Measurements from ENCODE around the gene TMTC2. TPM values are rescaled to one million over a fixed set of nuclear protein-coding genes. Genes with fewer than 3 reads are reported as not detected.

TMTC2 gene
- total and polyA plus RNA-seq, 2 experiments from 2014 or later, result 1.5 to 12.0 TPM

GRCh38 chr12:82961835-82962234 is 275.1 kb downstream of the TMTC2 start:
- Histone ChIP-seq H3K36me3 (replicated peaks; ENCODE audit: insufficient read depth, low read depth) (no peaks in the 10 kb centered on the region), H2AFZ (no peak overlapping the region), H3K4me1 (ENCODE audit: insufficient read depth) (no peaks in the 10 kb centered on the region), H3K4me3 (no peak overlapping the region), H3K79me2 (no peaks in the 10 kb centered on the region), H3K27ac (no peak overlapping the region), H3K9me3 (ENCODE audit: low read depth) (no peaks in the 10 kb centered on the region), H3K27me3 (no peaks in the 10 kb centered on the region), H3K4me2 (no peak overlapping the region), H4K20me1 (ENCODE audit: insufficient read depth, poor library complexity, severe bottlenecking) (no peaks in the 10 kb centered on the region), H3K9me2 (replicated peaks; ENCODE audit: insufficient read depth) (no peaks in the 10 kb centered on the region)
- TF ChIP-seq EZH2phosphoT487 (IDR thresholded peaks at IDR 0.05; ENCODE audit: low read depth, severe bottlenecking, unreplicated experiment), result no peak
- TF ChIP-seq EZH2 (IDR thresholded peaks at IDR 0.05; ENCODE audit: borderline replicate concordance), result no peak
- TF ChIP-seq CTCF (IDR thresholded peaks at IDR 0.05; ENCODE audit: poor library complexity), result no peak
- WGBS (ENCODE audit: low lambda C conversion rate, missing lambda C conversion rate), result 96% methylated on average over 2 of the region's 2 CpGs
- DNase-seq (ENCODE audit: low spot score), result no peak

GRCh38 chr12:82963956-82964355 is 277.2 kb downstream of the TMTC2 start:
- H3K4me3 ChIP-seq, result no peak overlapping the region
- H3K9me2 ChIP-seq (replicated peaks; ENCODE audit: insufficient read depth), result no peaks in the 10 kb centered on the region

GRCh38 chr12:82964446-82964845 is 277.7 kb downstream of the TMTC2 start:
- H3K79me2 ChIP-seq, result no peaks in the 10 kb centered on the region
- H2AFZ ChIP-seq, result no peak overlapping the region
- no peaks in the 10 kb centered on the region for H3K9me3 ChIP-seq (ENCODE audit: low read depth)
- no peak overlapping the region for H3K27ac ChIP-seq
- H4K20me1 ChIP-seq (ENCODE audit: insufficient read depth, poor library complexity, severe bottlenecking), result no peaks in the 10 kb centered on the region
- no peaks in the 10 kb centered on the region for H3K4me1 ChIP-seq (ENCODE audit: insufficient read depth)
- WGBS (ENCODE audit: low lambda C conversion rate, missing lambda C conversion rate), result 55% methylated on average over 3 of the region's 3 CpGs
- H3K4me3 ChIP-seq, result no peak overlapping the region
- TF ChIP-seq CTCF (IDR thresholded peaks at IDR 0.05; ENCODE audit: poor library complexity), result no peak
- TF ChIP-seq EZH2 (IDR thresholded peaks at IDR 0.05; ENCODE audit: borderline replicate concordance), result no peak
- no peak for TF ChIP-seq EZH2phosphoT487 (IDR thresholded peaks at IDR 0.05; ENCODE audit: low read depth, severe bottlenecking, unreplicated experiment)
- peak overlapping the region; percentile 4 for H3K4me2 ChIP-seq
- H3K9me2 ChIP-seq (replicated peaks; ENCODE audit: insufficient read depth), result no peaks in the 10 kb centered on the region
- H3K27me3 ChIP-seq, result no peaks in the 10 kb centered on the region
- no peaks in the 10 kb centered on the region for H3K36me3 ChIP-seq (replicated peaks; ENCODE audit: insufficient read depth, low read depth)
- DNase-seq (ENCODE audit: low spot score), result peak; percentile 6

More at GRCh38 chr12:82963956-82964355, 277.2 kb downstream of the TMTC2 start:
- H4K20me1 ChIP-seq (ENCODE audit: insufficient read depth, poor library complexity, severe bottlenecking), result no peaks in the 10 kb centered on the region
- no peaks in the 10 kb centered on the region for H3K27me3 ChIP-seq
- TF ChIP-seq CTCF (IDR thresholded peaks at IDR 0.05; ENCODE audit: poor library complexity), result no peak
- no peak for TF ChIP-seq EZH2phosphoT487 (IDR thresholded peaks at IDR 0.05; ENCODE audit: low read depth, severe bottlenecking, unreplicated experiment)
- TF ChIP-seq EZH2 (IDR thresholded peaks at IDR 0.05; ENCODE audit: borderline replicate concordance), result no peak
- no peaks in the 10 kb centered on the region for H3K79me2 ChIP-seq
- 45% methylated on average over 3 of the region's 3 CpGs for WGBS (ENCODE audit: low lambda C conversion rate, missing lambda C conversion rate)
- H3K27ac ChIP-seq, result no peak overlapping the region
- no peak overlapping the region for H2AFZ ChIP-seq
- peak overlapping the region; percentile 4 for H3K4me2 ChIP-seq
- no peaks in the 10 kb centered on the region for H3K36me3 ChIP-seq (replicated peaks; ENCODE audit: insufficient read depth, low read depth)
- H3K9me3 ChIP-seq (ENCODE audit: low read depth), result no peaks in the 10 kb centered on the region
- H3K4me1 ChIP-seq (ENCODE audit: insufficient read depth), result no peaks in the 10 kb centered on the region
- DNase-seq (ENCODE audit: low spot score), result no peak

Data from hepatocyte (in vitro differentiated cells).